ENCODE results near the gene GSK3B. TPM values are rescaled to one million over a fixed set of nuclear protein-coding genes. Genes with fewer than 3 reads are reported as not detected.

GSK3B gene
- total RNA-seq, 1 experiment from 2014 or later = 50.0 TPM

DNA sequence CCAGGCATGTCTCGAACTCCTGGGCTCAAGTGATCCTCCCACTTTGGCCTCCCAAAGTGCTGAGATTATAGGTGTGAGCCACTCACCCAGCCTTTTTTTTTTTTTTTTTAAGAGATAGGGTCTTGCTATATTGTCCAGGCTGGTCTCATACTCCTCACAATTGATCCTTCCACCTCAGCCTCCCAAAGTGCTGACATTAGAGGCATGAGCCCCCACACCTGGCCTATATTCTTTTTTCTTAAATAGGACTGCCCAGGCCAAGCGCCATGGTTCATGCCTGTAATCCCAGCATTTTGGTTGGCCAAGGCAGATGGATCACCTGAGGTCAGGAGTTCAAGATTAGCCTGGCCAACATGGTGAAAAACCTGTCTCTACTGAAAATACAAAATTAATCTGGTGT is 299.8 kb downstream of the GSK3B start:
- H3K4me3 ChIP-seq (replicated peaks in 1 of 2; ENCODE audit: low read depth in 1 of 2, low read length in 2 of 2) = no peak overlapping the region
- H3K27me3 ChIP-seq (ENCODE audit: insufficient read depth, low read length) = no peaks in the 10 kb centered on the region
- ATAC-seq = no peak
- no peak overlapping the region for H3K4me2 ChIP-seq (ENCODE audit: low read length)
- H3K9ac ChIP-seq (ENCODE audit: low read length) = no peak overlapping the region
- BruUV-seq (replicated peaks) = no TSS peak
- TF ChIP-seq ZFX (IDR thresholded peaks at IDR 0.05) = no peak
- TF ChIP-seq TCF7L2 (IDR thresholded peaks at IDR 0.05; ENCODE audit: borderline replicate concordance, extremely low read depth, insufficient read depth, insufficient read length) = no peak
- no peak for TF ChIP-seq EZH2phosphoT487 (IDR thresholded peaks at IDR 0.05; ENCODE audit: borderline replicate concordance)
- TF ChIP-seq CBX3 (IDR thresholded peaks at IDR 0.05; ENCODE audit: low read depth) = no peak
- no peak for TF ChIP-seq SRF (IDR thresholded peaks at IDR 0.05; ENCODE audit: low read depth)
- no peak for TF ChIP-seq YY1 (IDR thresholded peaks at IDR 0.05; ENCODE audit: extremely low read depth, insufficient replicate concordance, low read depth, low read length)
- no peak for TF ChIP-seq FOSL1 (IDR thresholded peaks at IDR 0.05; ENCODE audit: low read depth)
- TF ChIP-seq ELF1 (IDR thresholded peaks at IDR 0.05; ENCODE audit: borderline replicate concordance, low read depth) = no peak
- TF ChIP-seq POLR2AphosphoS5 (IDR thresholded peaks at IDR 0.05; ENCODE audit: low read depth, low read length) = no peak
- TF ChIP-seq SIN3A (IDR thresholded peaks at IDR 0.05; ENCODE audit: low read depth) = no peak
- no peak for TF ChIP-seq RAD21 (IDR thresholded peaks at IDR 0.05; ENCODE audit: low read depth)
- TF ChIP-seq, protein P1, sequence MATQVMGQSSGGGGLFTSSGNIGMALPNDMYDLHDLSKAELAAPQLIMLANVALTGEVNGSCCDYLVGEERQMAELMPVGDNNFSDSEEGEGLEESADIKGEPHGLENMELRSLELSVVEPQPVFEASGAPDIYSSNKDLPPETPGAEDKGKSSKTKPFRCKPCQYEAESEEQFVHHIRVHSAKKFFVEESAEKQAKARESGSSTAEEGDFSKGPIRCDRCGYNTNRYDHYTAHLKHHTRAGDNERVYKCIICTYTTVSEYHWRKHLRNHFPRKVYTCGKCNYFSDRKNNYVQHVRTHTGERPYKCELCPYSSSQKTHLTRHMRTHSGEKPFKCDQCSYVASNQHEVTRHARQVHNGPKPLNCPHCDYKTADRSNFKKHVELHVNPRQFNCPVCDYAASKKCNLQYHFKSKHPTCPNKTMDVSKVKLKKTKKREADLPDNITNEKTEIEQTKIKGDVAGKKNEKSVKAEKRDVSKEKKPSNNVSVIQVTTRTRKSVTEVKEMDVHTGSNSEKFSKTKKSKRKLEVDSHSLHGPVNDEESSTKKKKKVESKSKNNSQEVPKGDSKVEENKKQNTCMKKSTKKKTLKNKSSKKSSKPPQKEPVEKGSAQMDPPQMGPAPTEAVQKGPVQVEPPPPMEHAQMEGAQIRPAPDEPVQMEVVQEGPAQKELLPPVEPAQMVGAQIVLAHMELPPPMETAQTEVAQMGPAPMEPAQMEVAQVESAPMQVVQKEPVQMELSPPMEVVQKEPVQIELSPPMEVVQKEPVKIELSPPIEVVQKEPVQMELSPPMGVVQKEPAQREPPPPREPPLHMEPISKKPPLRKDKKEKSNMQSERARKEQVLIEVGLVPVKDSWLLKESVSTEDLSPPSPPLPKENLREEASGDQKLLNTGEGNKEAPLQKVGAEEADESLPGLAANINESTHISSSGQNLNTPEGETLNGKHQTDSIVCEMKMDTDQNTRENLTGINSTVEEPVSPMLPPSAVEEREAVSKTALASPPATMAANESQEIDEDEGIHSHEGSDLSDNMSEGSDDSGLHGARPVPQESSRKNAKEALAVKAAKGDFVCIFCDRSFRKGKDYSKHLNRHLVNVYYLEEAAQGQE (IDR thresholded peaks at IDR 0.05; ENCODE audit: low read depth) = no peak
- no peak for TF ChIP-seq EZH2 (IDR thresholded peaks at IDR 0.05)
- no peak for TF ChIP-seq ZNF274 (IDR thresholded peaks at IDR 0.05; ENCODE audit: low read depth, low read length)
- TF ChIP-seq JUND (IDR thresholded peaks at IDR 0.05) = no peak
- H4K20me1 ChIP-seq (ENCODE audit: insufficient read depth) = no peaks in the 10 kb centered on the region
- ChIA-PET RAD21 (ENCODE audit: low non-redundant PET in 1 of 2, low total read pairs in 2 of 2, uncharacterized antibody in 2 of 2, unreplicated experiment in 2 of 2) (no interaction called here), POLR2A (interaction anchor here (0.6 kb wide), 1 partner anchor 74 kb away, joined by 3 read pairs; no protein-coding TSS in a partner anchor), CTCF (no interaction called here)
- H3K9me2 ChIP-seq (ENCODE audit: insufficient read depth) = no peaks in the 10 kb centered on the region
- H3K79me2 ChIP-seq (ENCODE audit: insufficient read depth, low read length) = no peaks in the 10 kb centered on the region
- intact Hi-C loops (cut with micrococcal nuclease) = no loop called here
- no peaks in the 10 kb centered on the region for H3K9me3 ChIP-seq (ENCODE audit: control insufficient read depth in 1 of 2, insufficient read depth in 1 of 2, low read depth in 1 of 2, low read length in 2 of 2)
- H3K36me3 ChIP-seq (ENCODE audit: control insufficient read depth in 1 of 2, insufficient read depth in 2 of 2, low read length in 2 of 2) = no peaks in the 10 kb centered on the region
- H2AFZ ChIP-seq (ENCODE audit: low read depth, low read length, poor library complexity, severe bottlenecking) = no peak overlapping the region
- DNase-seq (ENCODE audit: low read depth, low spot score) = no peak
- peaks cover 12 to 16% of the 10 kb centered on the region in 2 experiments; a peak in 3 of 4 replicates for H3K4me1 ChIP-seq (ENCODE audit: control insufficient read depth in 1 of 2, insufficient read depth in 2 of 2, low read length in 2 of 2)
- no peak overlapping the region for H3K27ac ChIP-seq (ENCODE audit: low read depth, low read length)

Measured in HCT116 (cell line).